ENCODE results near the gene CACNA1C. TPM values are rescaled to one million over a fixed set of nuclear protein-coding genes. Genes with fewer than 3 reads are reported as not detected.

CACNA1C gene
- total RNA-seq, 4 donors from 2014 or later, result 0.38 to 2.4 (median 1.4) TPM

DNA sequence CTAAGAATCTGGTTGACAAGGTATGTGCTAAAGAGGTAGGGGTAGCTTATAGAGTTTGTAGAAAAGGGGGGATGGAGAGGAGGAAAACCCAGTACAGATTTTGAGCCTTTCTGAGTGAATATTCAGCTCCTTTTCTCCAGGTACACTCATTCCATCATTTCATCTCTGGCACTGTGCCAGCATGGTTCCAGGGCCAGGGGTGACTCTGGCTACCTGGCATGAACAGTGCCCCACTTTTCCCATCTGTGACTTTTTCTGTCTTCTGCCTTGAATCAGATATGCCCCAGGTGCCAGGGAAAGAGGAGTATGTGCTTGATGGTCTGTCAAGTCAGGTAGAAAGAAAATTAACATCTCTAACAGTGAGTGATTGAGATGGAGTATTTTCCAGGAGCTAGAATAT lies 175.7 kb downstream of the CACNA1C start:
- H3K4me3 ChIP-seq (ENCODE audit: low read depth, poor library complexity, severe bottlenecking), result no peak overlapping the region
- TF ChIP-seq POLR2A (IDR thresholded peaks at IDR 0.05), result no peak
- TF ChIP-seq, protein P1, sequence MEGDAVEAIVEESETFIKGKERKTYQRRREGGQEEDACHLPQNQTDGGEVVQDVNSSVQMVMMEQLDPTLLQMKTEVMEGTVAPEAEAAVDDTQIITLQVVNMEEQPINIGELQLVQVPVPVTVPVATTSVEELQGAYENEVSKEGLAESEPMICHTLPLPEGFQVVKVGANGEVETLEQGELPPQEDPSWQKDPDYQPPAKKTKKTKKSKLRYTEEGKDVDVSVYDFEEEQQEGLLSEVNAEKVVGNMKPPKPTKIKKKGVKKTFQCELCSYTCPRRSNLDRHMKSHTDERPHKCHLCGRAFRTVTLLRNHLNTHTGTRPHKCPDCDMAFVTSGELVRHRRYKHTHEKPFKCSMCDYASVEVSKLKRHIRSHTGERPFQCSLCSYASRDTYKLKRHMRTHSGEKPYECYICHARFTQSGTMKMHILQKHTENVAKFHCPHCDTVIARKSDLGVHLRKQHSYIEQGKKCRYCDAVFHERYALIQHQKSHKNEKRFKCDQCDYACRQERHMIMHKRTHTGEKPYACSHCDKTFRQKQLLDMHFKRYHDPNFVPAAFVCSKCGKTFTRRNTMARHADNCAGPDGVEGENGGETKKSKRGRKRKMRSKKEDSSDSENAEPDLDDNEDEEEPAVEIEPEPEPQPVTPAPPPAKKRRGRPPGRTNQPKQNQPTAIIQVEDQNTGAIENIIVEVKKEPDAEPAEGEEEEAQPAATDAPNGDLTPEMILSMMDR (IDR thresholded peaks at IDR 0.05), result no peak
- intact Hi-C loops (cut with DNase I; ENCODE audit: low total_unique reads), result no loop called here
- DNase-seq (ENCODE audit: low spot score in 2 of 2), result no peak

DNA sequence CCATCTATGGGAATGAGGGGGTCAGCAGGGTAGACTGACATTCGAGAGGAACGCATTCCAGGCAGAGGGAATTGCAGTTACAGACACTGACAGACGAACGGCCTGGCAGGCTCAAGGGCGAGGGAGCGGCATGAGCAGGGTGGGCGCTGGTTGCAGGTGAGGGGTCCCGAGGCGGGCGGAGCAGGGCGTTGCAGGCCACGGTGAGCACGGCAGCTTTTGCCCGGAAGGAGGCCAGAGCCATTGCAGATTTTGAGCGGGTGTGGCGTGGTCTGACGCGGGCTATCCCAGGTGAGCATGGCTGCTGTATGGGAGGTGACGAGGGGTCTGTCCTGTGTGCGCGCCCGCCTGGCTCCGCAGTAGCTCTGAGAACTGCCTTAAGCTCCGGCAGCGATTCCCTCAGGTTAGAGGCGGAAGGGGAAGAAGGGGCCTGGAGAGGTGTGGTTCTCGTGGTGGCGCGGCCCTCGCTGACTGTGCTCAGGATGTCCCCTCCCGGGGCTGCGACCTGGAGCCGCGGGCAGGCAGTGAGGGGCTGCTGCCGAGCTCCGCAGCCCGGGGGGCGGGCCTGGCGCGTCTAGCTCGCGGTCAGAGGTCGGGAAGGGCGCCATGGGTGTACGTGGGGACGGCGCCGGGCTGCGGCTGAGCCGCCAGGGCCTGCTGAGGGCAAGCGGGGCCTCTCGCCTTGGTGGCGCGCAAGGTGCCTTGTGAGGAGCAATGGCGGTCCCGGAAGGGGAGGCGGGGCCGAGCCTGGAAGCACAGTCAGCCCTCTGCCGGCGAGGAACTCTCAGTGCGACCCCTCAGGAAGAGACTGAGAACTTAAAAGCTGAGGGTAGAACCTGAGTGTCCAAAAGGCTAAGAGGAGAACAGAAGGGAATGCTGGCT lies 177.1 kb downstream of the CACNA1C start:
- intact Hi-C loops (cut with DNase I; ENCODE audit: low total_unique reads), result no loop called here
- TF ChIP-seq POLR2A (IDR thresholded peaks at IDR 0.05), result no peak
- TF ChIP-seq, protein P1 (IDR thresholded peaks at IDR 0.05), result no peak
- 78 to 80% methylated on average over 57 to 60 of the region's 61 CpGs for WGBS, 2 donors
- H3K4me3 ChIP-seq (ENCODE audit: low read depth, poor library complexity, severe bottlenecking), result no peak overlapping the region
- no peak for DNase-seq (ENCODE audit: low spot score in 2 of 2)

DNA sequence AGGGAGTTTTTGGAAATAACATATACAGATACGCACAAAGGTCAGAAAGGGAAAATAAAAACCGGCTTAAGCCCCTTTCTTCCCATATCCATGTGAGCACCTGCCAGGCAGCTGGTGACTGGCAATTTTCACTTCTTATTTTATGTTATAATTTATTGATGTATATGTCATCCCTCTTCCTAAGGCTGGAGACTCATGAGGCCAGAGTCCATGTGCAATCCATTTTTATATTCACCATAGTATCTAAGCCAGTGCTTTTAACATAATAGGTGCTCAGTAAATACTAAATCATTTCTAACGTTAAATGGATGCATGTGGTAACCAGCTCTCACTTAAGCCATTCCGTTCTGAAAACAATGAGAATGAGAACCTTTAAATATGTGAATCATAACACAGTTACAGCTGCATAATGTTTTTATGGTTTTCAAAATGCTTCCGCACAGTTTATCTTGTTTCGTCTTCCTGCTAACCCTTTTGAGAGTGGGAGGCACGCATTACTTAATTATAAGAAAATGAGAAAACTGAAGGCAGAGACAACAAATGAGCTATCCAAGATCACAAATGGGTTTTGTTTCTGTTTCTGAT lies 178.3 kb downstream of the CACNA1C start:
- 68 to 77% methylated on average over 7 of the region's 7 CpGs for WGBS, 2 donors
- TF ChIP-seq POLR2A (IDR thresholded peaks at IDR 0.05), result no peak
- intact Hi-C loops (cut with DNase I; ENCODE audit: low total_unique reads), result no loop called here
- no peak for DNase-seq (ENCODE audit: low spot score in 2 of 2)
- no peak overlapping the region for H3K4me3 ChIP-seq (ENCODE audit: low read depth, poor library complexity, severe bottlenecking)

DNA sequence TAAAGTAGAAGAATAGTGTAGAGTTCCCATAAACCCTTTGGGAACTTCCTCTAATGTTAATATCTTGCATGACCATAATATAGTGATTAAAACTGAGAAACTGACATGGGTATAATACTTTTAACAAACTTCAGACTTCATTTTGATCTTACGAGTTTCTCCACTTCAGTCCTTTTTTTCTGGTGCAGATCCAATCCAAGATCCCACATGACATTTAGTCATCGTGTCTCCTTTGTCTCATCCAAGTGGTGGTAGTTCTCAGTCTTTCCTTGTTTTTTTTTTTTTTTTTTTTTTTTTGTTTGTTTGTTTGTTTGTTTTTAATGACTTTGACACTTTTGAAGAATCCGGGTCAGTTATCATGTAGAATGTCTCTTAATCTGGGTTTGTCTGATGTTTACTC lies 179.2 kb downstream of the CACNA1C start:
- no peak for TF ChIP-seq POLR2A (IDR thresholded peaks at IDR 0.05)
- TF ChIP-seq, protein P1 (IDR thresholded peaks at IDR 0.05), result no peak
- H3K4me3 ChIP-seq (ENCODE audit: low read depth, poor library complexity, severe bottlenecking), result no peak overlapping the region
- WGBS, 2 donors, result 43 to 51% methylated on average over 3 of the region's 3 CpGs
- intact Hi-C loops (cut with DNase I; ENCODE audit: low total_unique reads), result no loop called here
- DNase-seq (ENCODE audit: low spot score in 2 of 2), result no peak

DNA sequence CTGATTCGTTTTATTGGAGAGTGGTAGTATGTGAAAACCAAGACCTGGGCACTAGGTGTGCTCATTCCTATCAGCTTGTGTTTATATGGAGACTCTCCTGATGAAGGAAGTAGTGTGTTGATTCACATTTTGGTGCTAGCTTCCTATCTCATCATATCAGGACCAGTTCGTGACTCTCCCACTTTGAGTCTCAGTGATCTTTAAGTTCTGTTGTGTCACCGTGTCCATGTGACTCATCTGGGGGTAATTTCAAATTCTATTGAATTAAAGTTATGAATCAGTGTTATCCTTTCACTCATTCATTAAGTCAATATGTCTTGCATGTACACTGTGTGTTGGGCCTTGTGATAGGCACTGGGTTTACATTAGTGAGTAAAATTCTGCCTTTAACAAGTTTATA lies 180.2 kb downstream of the CACNA1C start:
- H3K4me3 ChIP-seq (ENCODE audit: low read depth, poor library complexity, severe bottlenecking), result no peak overlapping the region
- intact Hi-C loops (cut with DNase I; ENCODE audit: low total_unique reads), result no loop called here
- DNase-seq (ENCODE audit: low spot score in 2 of 2), result no peak
- 76 to 86% methylated on average over 3 of the region's 3 CpGs for WGBS, 2 donors
- TF ChIP-seq POLR2A (IDR thresholded peaks at IDR 0.05), result no peak
- TF ChIP-seq, protein P1 (IDR thresholded peaks at IDR 0.05), result no peak

DNA sequence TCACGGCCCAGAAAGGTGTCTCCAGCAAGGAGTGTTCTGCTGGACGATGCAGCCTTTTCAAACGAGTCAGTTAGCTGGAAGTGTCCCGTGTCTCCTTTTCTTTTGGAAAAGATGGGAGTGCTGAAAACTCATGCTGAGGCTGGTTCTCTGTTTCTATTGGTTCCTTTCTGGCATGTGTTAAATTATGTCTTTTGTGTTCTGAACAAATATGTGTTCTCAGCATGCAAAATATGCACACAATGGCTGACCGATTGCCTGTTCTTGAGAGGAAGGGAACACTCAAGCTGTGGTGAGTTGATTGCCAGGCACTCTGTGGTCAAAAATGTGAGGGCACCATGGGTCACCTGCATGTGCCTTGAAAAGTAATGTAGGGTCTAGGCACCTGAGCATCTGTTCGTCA lies 181.3 kb downstream of the CACNA1C start:
- DNase-seq (ENCODE audit: low spot score in 2 of 2), result no peak
- intact Hi-C loops (cut with DNase I; ENCODE audit: low total_unique reads), result no loop called here
- WGBS, 2 donors, result 85 to 86% methylated on average over 6 of the region's 6 CpGs

More for the DNA sequence above, 181.3 kb downstream of the CACNA1C start:
- TF ChIP-seq, protein P1 (IDR thresholded peaks at IDR 0.05), result no peak
- TF ChIP-seq POLR2A (IDR thresholded peaks at IDR 0.05), result no peak
- H3K4me3 ChIP-seq (ENCODE audit: low read depth, poor library complexity, severe bottlenecking), result no peak overlapping the region
